ENCODE results near the gene SH3TC1.

The SH3TC1 gene

DNA sequence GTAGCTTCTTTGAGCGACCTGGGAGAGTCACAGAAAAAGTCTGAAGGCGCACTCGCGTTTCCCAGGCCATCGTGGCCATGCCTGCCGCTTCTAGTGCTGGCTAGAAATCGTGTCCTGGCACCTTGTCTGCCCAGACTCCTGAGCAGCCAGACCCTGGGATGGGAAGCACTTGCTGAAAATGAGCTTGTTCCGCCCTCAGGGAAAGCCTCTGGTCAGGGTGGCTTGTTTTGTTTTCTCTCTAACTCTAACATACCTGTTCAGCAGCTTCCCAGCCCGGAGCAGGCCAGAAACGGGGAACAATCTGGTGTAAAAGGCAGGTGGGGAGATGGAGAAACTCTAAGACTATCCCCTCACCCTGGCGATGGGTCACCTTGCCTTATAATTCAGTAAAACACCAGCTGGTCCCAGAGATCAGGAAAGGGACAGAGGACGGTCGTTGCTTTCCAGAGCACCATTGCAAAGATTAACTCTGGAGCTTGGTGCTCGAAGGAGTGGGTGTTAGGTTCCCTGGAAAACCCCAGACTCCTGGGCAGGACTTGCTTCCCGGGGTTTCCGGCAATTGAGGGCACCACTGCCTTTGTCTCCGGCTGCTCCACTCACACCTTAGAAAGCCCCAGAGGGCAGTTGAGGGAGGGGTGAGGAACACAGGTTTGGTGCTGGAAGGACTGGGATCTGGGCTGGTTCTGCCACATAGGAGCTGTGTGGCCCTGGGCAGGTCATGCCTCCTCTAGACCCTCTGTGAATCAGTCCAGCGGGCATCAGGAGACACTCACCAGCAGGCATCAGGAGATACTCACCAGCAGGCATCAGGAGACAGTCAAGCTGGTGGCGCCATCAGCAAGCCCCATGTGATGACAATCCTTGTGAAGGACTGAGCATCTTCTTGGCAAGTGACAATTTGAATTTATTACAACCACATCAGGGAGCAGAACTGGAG, 4.5 kb upstream of the SH3TC1 start:
- no peak for TF ChIP-seq EZH2 (IDR thresholded peaks at IDR 0.05; ENCODE audit: borderline replicate concordance, low read length)
- TF ChIP-seq, protein P1, sequence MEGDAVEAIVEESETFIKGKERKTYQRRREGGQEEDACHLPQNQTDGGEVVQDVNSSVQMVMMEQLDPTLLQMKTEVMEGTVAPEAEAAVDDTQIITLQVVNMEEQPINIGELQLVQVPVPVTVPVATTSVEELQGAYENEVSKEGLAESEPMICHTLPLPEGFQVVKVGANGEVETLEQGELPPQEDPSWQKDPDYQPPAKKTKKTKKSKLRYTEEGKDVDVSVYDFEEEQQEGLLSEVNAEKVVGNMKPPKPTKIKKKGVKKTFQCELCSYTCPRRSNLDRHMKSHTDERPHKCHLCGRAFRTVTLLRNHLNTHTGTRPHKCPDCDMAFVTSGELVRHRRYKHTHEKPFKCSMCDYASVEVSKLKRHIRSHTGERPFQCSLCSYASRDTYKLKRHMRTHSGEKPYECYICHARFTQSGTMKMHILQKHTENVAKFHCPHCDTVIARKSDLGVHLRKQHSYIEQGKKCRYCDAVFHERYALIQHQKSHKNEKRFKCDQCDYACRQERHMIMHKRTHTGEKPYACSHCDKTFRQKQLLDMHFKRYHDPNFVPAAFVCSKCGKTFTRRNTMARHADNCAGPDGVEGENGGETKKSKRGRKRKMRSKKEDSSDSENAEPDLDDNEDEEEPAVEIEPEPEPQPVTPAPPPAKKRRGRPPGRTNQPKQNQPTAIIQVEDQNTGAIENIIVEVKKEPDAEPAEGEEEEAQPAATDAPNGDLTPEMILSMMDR (IDR thresholded peaks at IDR 0.05; ENCODE audit: low read length): no peak
- H3K9me2 ChIP-seq (ENCODE audit: low read depth, low read length): no peaks in the 10 kb centered on the region
- H3K4me1 ChIP-seq (ENCODE audit: insufficient read depth, low read length, severe bottlenecking): peaks cover 14% of the 10 kb centered on the region
- H3F3A ChIP-seq (ENCODE audit: insufficient read depth, low read length): no peaks in the 10 kb centered on the region
- no peak overlapping the region for H3K4me3 ChIP-seq (ENCODE audit: low read depth, low read length, poor library complexity, severe bottlenecking)
- no peaks in the 10 kb centered on the region for H3K36me3 ChIP-seq (ENCODE audit: insufficient read depth, low read length)
- H4K20me1 ChIP-seq (ENCODE audit: insufficient read depth, low read length): no peaks in the 10 kb centered on the region
- no peak overlapping the region for H2AFZ ChIP-seq (ENCODE audit: low read length)
- H3K9me3 ChIP-seq (ENCODE audit: low read length): no peaks in the 10 kb centered on the region
- no peak overlapping the region for H3K4me2 ChIP-seq (ENCODE audit: low read length)
- H3K27me3 ChIP-seq (ENCODE audit: insufficient read depth, low read length): no peaks in the 10 kb centered on the region
- no peaks in the 10 kb centered on the region for H3K79me2 ChIP-seq (ENCODE audit: insufficient read depth, low read length)
- H3K9ac ChIP-seq (ENCODE audit: low read length): no peak overlapping the region
- H3K27ac ChIP-seq (ENCODE audit: low read depth, low read length, poor library complexity, severe bottlenecking): no peak overlapping the region

DNA sequence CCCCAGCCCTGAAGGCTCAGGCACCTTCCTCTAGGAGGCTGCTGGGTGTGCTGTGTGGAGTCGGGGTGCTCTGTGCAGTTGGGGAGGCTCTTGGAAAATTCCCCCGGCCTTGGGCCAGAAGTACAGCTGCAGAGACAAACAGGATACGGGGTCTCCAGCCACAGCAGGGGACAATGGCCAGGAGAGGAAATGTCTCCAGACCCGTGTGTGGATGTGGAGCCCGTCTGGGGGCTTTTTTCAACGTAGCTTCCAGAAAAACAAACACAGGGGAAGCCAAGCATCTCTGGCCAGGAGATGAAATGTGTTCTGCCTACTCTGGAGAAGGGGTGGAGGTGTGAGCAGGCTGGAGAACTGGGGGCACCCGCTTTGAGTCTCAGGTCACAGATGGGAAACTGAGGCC, 3.7 kb upstream of the SH3TC1 start:
- H3K79me2 ChIP-seq (ENCODE audit: insufficient read depth, low read length): no peaks in the 10 kb centered on the region
- peaks cover 23% of the 10 kb centered on the region for H3K4me1 ChIP-seq (ENCODE audit: insufficient read depth, low read length, severe bottlenecking)
- H3K9me3 ChIP-seq (ENCODE audit: low read length): no peaks in the 10 kb centered on the region
- no peaks in the 10 kb centered on the region for H3K36me3 ChIP-seq (ENCODE audit: insufficient read depth, low read length)
- H3K9me2 ChIP-seq (ENCODE audit: low read depth, low read length): no peaks in the 10 kb centered on the region
- H3F3A ChIP-seq (ENCODE audit: insufficient read depth, low read length): no peaks in the 10 kb centered on the region
- H3K27me3 ChIP-seq (ENCODE audit: insufficient read depth, low read length): no peaks in the 10 kb centered on the region
- H3K4me3 ChIP-seq (ENCODE audit: low read depth, low read length, poor library complexity, severe bottlenecking): no peak overlapping the region
- no peak overlapping the region for H3K27ac ChIP-seq (ENCODE audit: low read depth, low read length, poor library complexity, severe bottlenecking)
- no peak overlapping the region for H3K9ac ChIP-seq (ENCODE audit: low read length)
- H2AFZ ChIP-seq (ENCODE audit: low read length): no peak overlapping the region
- H3K4me2 ChIP-seq (ENCODE audit: low read length): no peak overlapping the region
- no peaks in the 10 kb centered on the region for H4K20me1 ChIP-seq (ENCODE audit: insufficient read depth, low read length)
- TF ChIP-seq, protein P1 (IDR thresholded peaks at IDR 0.05; ENCODE audit: low read length): no peak
- no peak for TF ChIP-seq EZH2 (IDR thresholded peaks at IDR 0.05; ENCODE audit: borderline replicate concordance, low read length)

DNA sequence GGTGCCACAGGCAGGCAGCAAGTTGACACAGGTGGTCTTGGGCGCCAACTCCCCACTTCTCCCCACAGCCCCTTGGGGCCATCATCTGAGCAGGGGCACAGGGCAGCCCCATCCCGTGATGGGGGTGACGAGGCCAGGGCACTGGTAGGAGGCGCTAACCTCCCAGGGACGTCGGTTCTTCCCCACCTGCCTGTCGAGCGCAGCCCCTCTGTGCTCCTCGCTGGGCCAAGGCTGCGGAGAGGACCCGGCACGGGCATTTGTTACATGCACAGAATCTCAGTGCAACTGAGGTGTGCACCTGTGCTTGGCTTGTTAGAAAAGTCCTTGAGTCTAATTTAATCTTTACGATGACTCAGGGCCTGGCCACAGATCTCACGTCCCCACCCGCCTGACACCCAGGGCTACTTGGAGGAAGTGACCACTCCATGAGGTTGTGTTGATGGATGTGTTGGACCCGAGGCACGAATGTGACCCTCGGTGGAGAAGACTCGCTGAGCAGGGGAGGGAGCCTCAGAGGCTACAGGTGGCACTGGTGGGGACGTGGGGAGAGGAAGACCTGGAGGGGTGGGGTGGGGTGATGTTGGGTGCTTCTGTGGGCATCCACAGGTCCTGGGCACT, 3.1 kb upstream of the SH3TC1 start:
- no peaks in the 10 kb centered on the region for H3K9me3 ChIP-seq (ENCODE audit: low read length)
- H3K27me3 ChIP-seq (ENCODE audit: insufficient read depth, low read length): no peaks in the 10 kb centered on the region
- no peaks in the 10 kb centered on the region for H3K36me3 ChIP-seq (ENCODE audit: insufficient read depth, low read length)
- H3K27ac ChIP-seq (ENCODE audit: low read depth, low read length, poor library complexity, severe bottlenecking): no peak overlapping the region
- H3K9me2 ChIP-seq (ENCODE audit: low read depth, low read length): no peaks in the 10 kb centered on the region
- H2AFZ ChIP-seq (ENCODE audit: low read length): no peak overlapping the region
- no peaks in the 10 kb centered on the region for H4K20me1 ChIP-seq (ENCODE audit: insufficient read depth, low read length)
- H3K4me3 ChIP-seq (ENCODE audit: low read depth, low read length, poor library complexity, severe bottlenecking): no peak overlapping the region
- TF ChIP-seq EZH2 (IDR thresholded peaks at IDR 0.05; ENCODE audit: borderline replicate concordance, low read length): no peak
- TF ChIP-seq, protein P1 (IDR thresholded peaks at IDR 0.05; ENCODE audit: low read length): no peak
- H3K4me2 ChIP-seq (ENCODE audit: low read length): no peak overlapping the region
- H3F3A ChIP-seq (ENCODE audit: insufficient read depth, low read length): no peaks in the 10 kb centered on the region
- peaks cover 28% of the 10 kb centered on the region for H3K4me1 ChIP-seq (ENCODE audit: insufficient read depth, low read length, severe bottlenecking)
- no peak overlapping the region for H3K9ac ChIP-seq (ENCODE audit: low read length)
- H3K79me2 ChIP-seq (ENCODE audit: insufficient read depth, low read length): no peaks in the 10 kb centered on the region
